ENCODE results near the gene TOPBP1.
"Not testable (repeated sequence)": the region's sequence is repeated elsewhere in the genome, so short reads cannot be mapped to it uniquely, and the experiment has no call there.

Gene TOPBP1

GRCh38 chr3:133673746-133674145, 12.0 kb upstream of the TOPBP1 start:
- DNase-seq = no peak

- DNase-seq = no peak
Measured at GRCh38 chr3:133672461-133672860, 10.7 kb upstream of the TOPBP1 start.

- no peak for DNase-seq
Measured at GRCh38 chr3:133670525-133670995, 8.8 kb upstream of the TOPBP1 start.

- DNase-seq = no peak
Measured at GRCh38 chr3:133669949-133670524, 8.3 kb upstream of the TOPBP1 start.

- DNase-seq = no peak
Measured at GRCh38 chr3:133667118-133667517, 5.4 kb upstream of the TOPBP1 start.

GRCh38 chr3:133665188-133665587, 3.4 kb upstream of the TOPBP1 start:
- DNase-seq = not testable (repeated sequence)

GRCh38 chr3:133663569-133664313, 2.0 kb upstream of the TOPBP1 start:
- no peak for DNase-seq

- peak in 1 of 2 experiments; percentile 13 for DNase-seq
Measured at GRCh38 chr3:133662278-133662651, 524 bp upstream of the TOPBP1 start.

- DNase-seq = no peak
Measured at GRCh38 chr3:133659806-133660205, 1.9 kb downstream of the TOPBP1 start.

GRCh38 chr3:133655731-133656515, 5.8 kb downstream of the TOPBP1 start:
- DNase-seq = no peak

- no peak for DNase-seq
Measured at GRCh38 chr3:133649486-133650068, 12.2 kb downstream of the TOPBP1 start.

- DNase-seq = no peak
Measured at GRCh38 chr3:133644768-133645167, 17.0 kb downstream of the TOPBP1 start.

- no peak for DNase-seq
Measured at GRCh38 chr3:133643611-133644010, 18.1 kb downstream of the TOPBP1 start.

- DNase-seq = no peak
Measured at GRCh38 chr3:133641254-133641653, 20.5 kb downstream of the TOPBP1 start.

- DNase-seq = no peak
Measured at GRCh38 chr3:133633439-133633838, 28.3 kb downstream of the TOPBP1 start.

GRCh38 chr3:133629146-133629545, 32.6 kb downstream of the TOPBP1 start:
- DNase-seq = no peak

- no peak for DNase-seq
Measured at GRCh38 chr3:133627789-133628188, 34.0 kb downstream of the TOPBP1 start.

- DNase-seq = no peak
Measured at GRCh38 chr3:133620066-133620784, 41.5 kb downstream of the TOPBP1 start.

- no peak for DNase-seq
Measured at GRCh38 chr3:133611534-133611933, 50.2 kb downstream of the TOPBP1 start.

GRCh38 chr3:133610031-133610430, 51.7 kb downstream of the TOPBP1 start:
- no peak for DNase-seq

GRCh38 chr3:133608388-133608787, 53.4 kb downstream of the TOPBP1 start:
- DNase-seq = no peak

GRCh38 chr3:133607816-133608215, 53.9 kb downstream of the TOPBP1 start:
- no peak for DNase-seq

- no peak for DNase-seq
Measured at GRCh38 chr3:133606902-133607301, 54.8 kb downstream of the TOPBP1 start.
